ENCODE results near the gene DYNC2I2.
"Not testable (repeated sequence)": the region's sequence is repeated elsewhere in the genome, so short reads cannot be mapped to it uniquely, and the experiment has no call there.

DYNC2I2 gene

DNA sequence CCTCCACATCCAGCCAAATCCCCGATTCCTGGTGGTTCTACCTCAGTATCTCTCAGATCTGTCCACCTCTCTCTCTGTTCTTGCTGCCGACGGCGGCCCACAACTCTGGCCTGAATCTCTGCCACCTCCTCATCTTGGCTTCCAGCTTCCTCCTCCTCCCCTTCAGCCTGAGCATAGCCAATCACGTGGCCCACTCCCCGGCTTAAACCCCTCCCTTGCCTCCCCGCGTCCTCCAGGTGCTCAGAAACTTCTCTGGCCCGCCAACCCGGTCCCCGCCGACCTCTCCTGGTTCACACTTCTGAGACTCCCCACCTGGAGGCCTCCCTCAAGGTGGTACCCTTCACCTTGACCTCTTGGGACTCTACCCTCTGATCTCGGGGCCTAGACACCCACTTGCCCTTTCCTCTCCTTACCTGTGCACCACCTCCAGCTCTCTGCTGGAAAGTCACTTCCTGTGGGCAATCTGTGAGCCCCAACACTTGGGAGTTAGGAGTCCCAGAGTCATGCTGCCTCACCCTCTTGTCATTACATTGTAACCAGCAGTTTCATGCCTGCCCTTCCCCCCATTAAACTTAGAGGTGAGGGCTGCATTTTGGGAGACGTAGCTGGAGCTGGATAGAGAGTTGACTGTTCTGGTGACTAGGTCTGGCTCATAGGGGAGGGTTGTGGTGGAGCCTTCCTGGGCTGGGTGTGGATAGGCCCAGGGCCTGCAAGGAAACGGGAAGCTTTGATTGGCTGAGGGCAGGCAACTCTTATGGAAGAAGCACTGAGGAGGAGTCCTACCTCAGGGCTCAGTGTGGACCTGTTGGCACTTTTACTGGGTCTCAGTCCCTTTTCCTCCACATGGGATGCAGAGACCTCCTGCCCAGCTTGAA, 27.9 kb upstream of the DYNC2I2 start:
- Histone ChIP-seq H3K4me1 (ENCODE audit: control insufficient read depth, insufficient read depth, low read length) (peaks cover 29% of the 10 kb centered on the region), H3K9ac (ENCODE audit: low read length) (peak overlapping the region; percentile 91), H3K36me3 (ENCODE audit: control insufficient read depth, insufficient read depth, low read length, severe bottlenecking) (no peaks in the 10 kb centered on the region), H3K27me3 (replicated peaks; ENCODE audit: control insufficient read depth, insufficient read depth, low read length) (no peaks in the 10 kb centered on the region), H3K9me3 (ENCODE audit: control insufficient read depth, low read length) (no peaks in the 10 kb centered on the region), H3K4me3 (ENCODE audit: low read length) (peak overlapping the region; percentile 92)
- peak; percentile 73 for DNase-seq (ENCODE audit: low read depth)

DNA sequence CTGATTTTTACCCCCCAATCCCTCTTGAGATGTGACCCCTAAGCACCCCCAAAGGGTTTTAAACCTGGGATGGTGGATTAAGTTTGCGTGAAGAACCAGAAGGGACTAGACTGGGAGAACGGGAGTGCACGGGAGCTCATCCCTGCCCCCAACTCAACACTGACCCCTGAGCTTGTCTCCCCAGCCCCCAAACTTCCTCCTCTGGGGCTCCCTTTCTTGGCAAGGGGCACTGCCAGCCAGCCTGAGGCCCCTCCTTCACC, 27.3 kb upstream of the DYNC2I2 start:
- DNase-seq (ENCODE audit: low read depth) = no peak
- Histone ChIP-seq H3K27me3 (replicated peaks; ENCODE audit: control insufficient read depth, insufficient read depth, low read length) (no peaks in the 10 kb centered on the region), H3K9me3 (ENCODE audit: control insufficient read depth, low read length) (no peaks in the 10 kb centered on the region), H3K9ac (ENCODE audit: low read length) (peak overlapping the region; percentile 91), H3K4me3 (ENCODE audit: low read length) (peak overlapping the region; percentile 92), H3K36me3 (ENCODE audit: control insufficient read depth, insufficient read depth, low read length, severe bottlenecking) (no peaks in the 10 kb centered on the region), H3K4me1 (ENCODE audit: control insufficient read depth, insufficient read depth, low read length) (peaks cover 29% of the 10 kb centered on the region)

DNA sequence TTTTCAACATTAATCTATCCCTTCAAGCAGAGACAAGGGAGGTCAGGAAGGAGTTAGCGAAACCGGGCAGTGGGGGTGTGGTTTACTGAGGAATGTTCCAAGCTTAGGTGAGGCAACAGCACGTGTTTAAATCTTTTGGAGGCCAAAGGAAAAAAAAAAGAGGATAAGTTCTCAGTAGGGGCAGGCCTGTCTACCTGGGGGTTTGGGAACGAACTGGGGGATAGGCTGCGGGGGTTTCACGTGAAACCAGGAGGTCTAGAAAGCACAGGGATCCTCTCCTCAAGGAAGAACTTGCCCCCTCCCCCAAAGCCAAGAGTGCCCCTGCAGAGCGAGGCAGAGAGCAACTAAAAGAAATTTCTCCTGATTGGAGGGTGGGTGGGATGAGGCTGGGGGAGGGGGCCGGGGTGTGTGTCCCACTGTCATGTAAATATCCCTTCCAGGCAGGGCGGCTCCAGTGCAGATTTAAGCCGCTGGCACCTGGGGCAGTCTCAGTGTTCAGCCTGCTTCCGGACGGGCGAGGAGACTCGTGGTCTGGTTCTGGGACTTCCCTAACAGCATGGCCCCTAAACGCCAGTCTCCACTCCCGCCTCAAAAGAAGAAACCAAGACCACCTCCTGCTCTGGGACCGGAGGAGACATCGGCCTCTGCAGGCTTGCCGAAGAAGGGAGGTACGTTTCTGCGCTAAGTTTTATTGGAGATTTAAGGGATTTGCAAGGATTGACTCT, 26.9 kb upstream of the DYNC2I2 start:
- DNase-seq (ENCODE audit: low read depth) = peak; percentile 73
- Histone ChIP-seq H3K36me3 (ENCODE audit: control insufficient read depth, insufficient read depth, low read length, severe bottlenecking) (no peaks in the 10 kb centered on the region), H3K4me3 (ENCODE audit: low read length) (peak overlapping the region; percentile 92), H3K27me3 (replicated peaks; ENCODE audit: control insufficient read depth, insufficient read depth, low read length) (no peaks in the 10 kb centered on the region), H3K9me3 (ENCODE audit: control insufficient read depth, low read length) (no peaks in the 10 kb centered on the region), H3K9ac (ENCODE audit: low read length) (peak overlapping the region; percentile 91), H3K4me1 (ENCODE audit: control insufficient read depth, insufficient read depth, low read length) (peaks cover 29% of the 10 kb centered on the region)

DNA sequence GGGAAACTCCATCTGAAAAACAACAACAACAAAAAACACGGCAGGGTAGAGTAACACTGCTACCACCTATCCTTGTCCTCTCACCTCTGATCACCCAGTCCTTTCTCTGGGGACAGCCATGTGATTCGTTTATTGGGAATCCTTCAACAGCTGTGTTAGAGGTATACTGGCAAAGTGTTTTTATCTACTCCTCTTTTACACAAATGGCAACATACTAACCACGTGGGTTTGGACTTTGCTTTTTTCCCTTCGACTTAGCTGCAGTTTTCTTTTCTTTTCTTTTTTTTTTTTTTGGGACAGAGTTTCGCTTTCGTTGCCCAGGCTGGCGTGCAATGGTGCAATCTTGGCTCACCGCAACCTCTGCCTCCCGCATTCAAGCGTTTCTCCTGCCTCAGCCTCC, 21.1 kb upstream of the DYNC2I2 start:
- Histone ChIP-seq H3K4me3 (ENCODE audit: low read length) (no peak overlapping the region), H3K27me3 (replicated peaks; ENCODE audit: control insufficient read depth, insufficient read depth, low read length) (no peaks in the 10 kb centered on the region), H3K9me3 (ENCODE audit: control insufficient read depth, low read length) (no peaks in the 10 kb centered on the region), H3K9ac (ENCODE audit: low read length) (no peak overlapping the region), H3K36me3 (ENCODE audit: control insufficient read depth, insufficient read depth, low read length, severe bottlenecking) (no peaks in the 10 kb centered on the region), H3K4me1 (ENCODE audit: control insufficient read depth, insufficient read depth, low read length) (peaks cover under 1% of the 10 kb centered on the region)
- no peak for DNase-seq (ENCODE audit: low read depth)

DNA sequence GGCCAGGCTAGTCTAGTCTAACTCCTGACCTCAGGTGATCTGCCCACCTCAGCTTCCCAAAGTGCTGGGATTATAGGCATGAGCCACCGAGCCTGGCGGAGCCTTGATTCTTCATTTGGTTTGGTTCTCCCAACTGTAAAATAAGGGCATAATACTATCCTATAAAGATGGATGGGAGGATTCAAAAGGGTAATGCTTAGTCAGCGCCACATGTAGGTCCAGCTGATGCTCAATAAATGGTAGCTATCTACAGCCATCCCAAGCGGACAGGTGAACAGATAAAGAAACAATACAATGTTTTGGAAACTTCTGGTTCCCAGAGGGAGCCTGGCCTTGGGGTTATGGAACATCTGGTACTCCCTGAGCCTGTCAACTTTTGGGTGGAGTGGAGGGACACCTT, 18.7 kb upstream of the DYNC2I2 start:
- DNase-seq (ENCODE audit: low read depth) = no peak
- Histone ChIP-seq H3K36me3 (ENCODE audit: control insufficient read depth, insufficient read depth, low read length, severe bottlenecking) (no peaks in the 10 kb centered on the region), H3K9ac (ENCODE audit: low read length) (no peak overlapping the region), H3K9me3 (ENCODE audit: control insufficient read depth, low read length) (no peaks in the 10 kb centered on the region), H3K4me1 (ENCODE audit: control insufficient read depth, insufficient read depth, low read length) (no peaks in the 10 kb centered on the region), H3K27me3 (replicated peaks; ENCODE audit: control insufficient read depth, insufficient read depth, low read length) (no peaks in the 10 kb centered on the region), H3K4me3 (ENCODE audit: low read length) (no peak overlapping the region)

DNA sequence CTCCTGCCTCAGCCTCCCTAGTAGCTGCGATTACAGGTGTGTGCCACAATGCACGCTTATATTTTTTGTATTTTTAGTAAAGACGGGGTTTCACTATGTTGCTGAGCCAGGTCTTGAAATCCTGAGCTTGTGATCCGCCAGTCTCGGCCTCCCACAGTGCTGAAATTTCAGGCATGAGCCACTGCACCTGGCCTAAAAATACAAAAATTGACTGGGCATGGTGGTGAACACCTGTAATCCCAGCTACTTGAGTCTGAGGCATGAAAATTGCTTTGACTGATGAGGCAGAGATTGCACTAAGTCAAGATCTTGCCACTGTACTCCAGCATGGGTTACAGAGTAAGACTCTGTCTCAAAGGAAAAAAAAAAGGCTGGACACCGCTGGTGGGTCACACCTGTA, 13.1 kb upstream of the DYNC2I2 start:
- Histone ChIP-seq H3K4me1 (ENCODE audit: control insufficient read depth, insufficient read depth, low read length) (peaks cover 4% of the 10 kb centered on the region), H3K9me3 (ENCODE audit: control insufficient read depth, low read length) (no peaks in the 10 kb centered on the region), H3K4me3 (ENCODE audit: low read length) (no peak overlapping the region), H3K27me3 (replicated peaks; ENCODE audit: control insufficient read depth, insufficient read depth, low read length) (no peaks in the 10 kb centered on the region), H3K36me3 (ENCODE audit: control insufficient read depth, insufficient read depth, low read length, severe bottlenecking) (no peaks in the 10 kb centered on the region), H3K9ac (ENCODE audit: low read length) (no peak overlapping the region)
- no peak for DNase-seq (ENCODE audit: low read depth)

DNA sequence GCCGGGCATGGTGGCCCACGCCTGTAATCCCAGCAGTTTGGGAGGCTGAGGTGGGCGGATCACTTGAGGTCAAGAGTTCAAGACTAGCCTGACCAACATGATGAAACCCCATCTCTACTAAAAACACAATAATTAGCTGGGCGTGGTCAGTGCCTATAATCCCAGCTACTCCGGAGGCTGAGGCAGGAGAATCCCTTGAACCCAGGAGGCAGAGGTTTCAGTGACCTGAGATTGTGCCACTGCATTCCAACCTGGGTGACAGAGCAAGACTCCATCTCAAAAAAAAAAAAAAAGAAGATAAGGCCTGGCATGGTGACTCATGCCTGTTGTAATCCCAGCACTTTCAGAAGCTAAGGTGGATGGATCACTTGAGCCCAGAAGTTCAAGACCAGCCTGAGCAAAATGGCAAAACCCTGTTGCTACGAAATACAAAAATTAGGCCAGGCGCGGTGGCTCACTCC, 9.9 kb upstream of the DYNC2I2 start:
- not testable (repeated sequence) for H3K36me3 ChIP-seq (ENCODE audit: control insufficient read depth, insufficient read depth, low read length, severe bottlenecking)

DNA sequence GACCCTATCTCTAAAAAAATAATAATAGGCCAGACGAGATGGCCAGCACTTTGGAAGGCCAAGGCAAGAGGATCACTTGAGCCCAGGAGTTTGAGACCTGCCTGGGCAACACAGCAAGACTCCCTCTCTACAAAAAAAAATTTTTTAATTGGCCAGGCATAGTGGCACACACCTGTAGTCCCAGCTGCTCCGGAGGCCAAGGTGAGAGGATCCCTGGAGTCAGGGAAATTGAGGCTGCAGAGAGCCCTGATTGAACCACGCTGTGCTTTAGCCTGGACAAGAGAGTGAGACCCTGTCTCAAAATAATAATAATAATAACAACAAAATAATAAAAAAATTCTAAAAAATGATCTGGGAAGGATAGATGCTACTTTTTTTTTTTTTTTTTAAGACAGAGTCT, 1.1 kb upstream of the DYNC2I2 start:
- Histone ChIP-seq H3K36me3 (ENCODE audit: control insufficient read depth, insufficient read depth, low read length, severe bottlenecking) (no peaks in the 10 kb centered on the region), H3K27me3 (replicated peaks; ENCODE audit: control insufficient read depth, insufficient read depth, low read length) (no peaks in the 10 kb centered on the region), H3K4me1 (ENCODE audit: control insufficient read depth, insufficient read depth, low read length) (peaks cover 3% of the 10 kb centered on the region), H3K4me3 (ENCODE audit: low read length) (no peak overlapping the region), H3K9ac (ENCODE audit: low read length) (no peak overlapping the region), H3K9me3 (ENCODE audit: control insufficient read depth, low read length) (no peaks in the 10 kb centered on the region)
- DNase-seq (ENCODE audit: low read depth) = no peak

More for the DNA sequence above, 9.9 kb upstream of the DYNC2I2 start:
- not testable (repeated sequence) for DNase-seq (ENCODE audit: low read depth); H3K9ac ChIP-seq (ENCODE audit: low read length); H3K4me1 ChIP-seq (ENCODE audit: control insufficient read depth, insufficient read depth, low read length); H3K9me3 ChIP-seq (ENCODE audit: control insufficient read depth, low read length); H3K4me3 ChIP-seq (ENCODE audit: low read length); H3K27me3 ChIP-seq (replicated peaks; ENCODE audit: control insufficient read depth, insufficient read depth, low read length)

DNA sequence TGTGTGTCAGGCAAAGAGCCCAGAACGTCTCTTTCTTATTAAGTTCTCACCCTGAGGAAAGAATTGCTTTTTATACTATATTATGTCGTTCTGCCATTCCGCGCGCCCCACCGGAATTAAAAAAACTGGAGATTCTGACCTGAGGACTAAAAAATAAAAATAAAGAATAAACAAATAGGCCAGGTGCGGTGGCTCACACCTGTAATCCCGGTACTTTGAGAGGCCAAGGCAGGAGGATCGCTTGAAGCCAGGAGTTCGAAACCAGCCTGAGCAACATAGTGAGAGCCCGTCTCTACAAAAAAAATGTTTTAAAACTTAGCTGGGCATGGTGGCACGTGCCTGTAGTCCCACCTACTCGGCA, 677 bp upstream of the DYNC2I2 start:
- Histone ChIP-seq H3K9ac (ENCODE audit: low read length) (peak overlapping the region; percentile 96), H3K27me3 (replicated peaks; ENCODE audit: control insufficient read depth, insufficient read depth, low read length) (no peaks in the 10 kb centered on the region), H3K4me3 (ENCODE audit: low read length) (peak overlapping the region; percentile 82), H3K4me1 (ENCODE audit: control insufficient read depth, insufficient read depth, low read length) (peaks cover 3% of the 10 kb centered on the region), H3K36me3 (ENCODE audit: control insufficient read depth, insufficient read depth, low read length, severe bottlenecking) (no peaks in the 10 kb centered on the region), H3K9me3 (ENCODE audit: control insufficient read depth, low read length) (no peaks in the 10 kb centered on the region)
- no peak for DNase-seq (ENCODE audit: low read depth)

DNA sequence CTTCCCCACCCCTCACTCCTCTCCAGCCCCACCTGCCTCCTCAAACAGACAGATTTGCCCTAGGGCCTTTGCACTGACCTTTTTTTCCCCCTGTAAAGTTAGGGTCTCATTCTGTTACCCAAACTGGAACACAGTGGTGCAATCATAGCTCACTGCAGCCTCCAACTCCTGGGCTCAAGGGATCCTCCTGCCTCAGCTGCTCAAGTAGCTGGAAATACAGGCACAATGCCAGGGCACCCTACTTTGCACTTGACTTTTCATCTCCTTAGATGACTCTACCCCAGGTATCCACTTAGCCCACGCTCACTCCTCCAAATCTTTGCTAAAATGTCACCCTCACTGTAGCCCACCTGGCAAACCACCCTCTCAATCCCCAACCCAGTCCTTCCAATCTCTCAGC, 2.2 kb downstream of the DYNC2I2 start:
- no peaks in the 10 kb centered on the region for H3K36me3 ChIP-seq (ENCODE audit: control insufficient read depth, insufficient read depth, low read length, severe bottlenecking)
- DNase-seq (ENCODE audit: low read depth) = no peak
- no peak overlapping the region for H3K9ac ChIP-seq (ENCODE audit: low read length)
- H3K9me3 ChIP-seq (ENCODE audit: control insufficient read depth, low read length) = no peaks in the 10 kb centered on the region
- H3K4me3 ChIP-seq (ENCODE audit: low read length) = no peak overlapping the region
- H3K4me1 ChIP-seq (ENCODE audit: control insufficient read depth, insufficient read depth, low read length) = peaks cover 3% of the 10 kb centered on the region
- no peaks in the 10 kb centered on the region for H3K27me3 ChIP-seq (replicated peaks; ENCODE audit: control insufficient read depth, insufficient read depth, low read length)

DNA sequence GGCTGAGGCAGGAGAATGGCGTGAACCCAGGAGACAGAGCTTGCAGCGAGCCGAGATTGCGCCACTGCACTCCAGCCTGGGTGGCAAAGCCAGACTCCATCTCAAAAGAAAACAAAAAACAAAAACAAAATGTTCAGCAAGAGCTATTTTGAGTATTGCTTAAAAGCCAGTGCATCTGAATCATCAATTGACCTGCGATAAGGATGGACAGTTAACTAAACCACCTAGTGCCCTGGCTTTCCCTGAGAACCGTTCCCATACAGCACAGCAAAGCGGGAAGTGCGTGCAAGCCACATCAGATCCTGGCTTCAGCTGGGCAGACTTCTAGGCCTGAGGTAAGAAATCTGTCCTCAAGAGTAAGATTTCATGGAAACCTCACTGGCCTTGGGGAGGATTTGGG, 2.7 kb downstream of the DYNC2I2 start:
- no peak overlapping the region for H3K9ac ChIP-seq (ENCODE audit: low read length)
- no peak for DNase-seq (ENCODE audit: low read depth)
- no peaks in the 10 kb centered on the region for H3K9me3 ChIP-seq (ENCODE audit: control insufficient read depth, low read length)
- H3K27me3 ChIP-seq (replicated peaks; ENCODE audit: control insufficient read depth, insufficient read depth, low read length) = no peaks in the 10 kb centered on the region
- peaks cover 3% of the 10 kb centered on the region for H3K4me1 ChIP-seq (ENCODE audit: control insufficient read depth, insufficient read depth, low read length)
- no peak overlapping the region for H3K4me3 ChIP-seq (ENCODE audit: low read length)
- H3K36me3 ChIP-seq (ENCODE audit: control insufficient read depth, insufficient read depth, low read length, severe bottlenecking) = no peaks in the 10 kb centered on the region

Data from adipocyte (in vitro differentiated cells).